Keratinocyte (primary cell): ENCODE data around the gene SLC39A11. TPM values are rescaled to one million over a fixed set of nuclear protein-coding genes. Genes with fewer than 3 reads are reported as not detected.

ENCODE experiments used
- DNase-seq: peaks from one replicate; pipeline ENCODE4 v3.0.0-alpha.2; 2011; ENCODE audit warnings: low read depth, missing footprints, low spot score
- FAIRE-seq: peaks from 2 replicates; lab custom pipeline; 2011; peaks lifted over from hg19 to GRCh38; lab: Jason Lieb, UNC
- H2AFZ ChIP-seq: 2 replicates; pipeline ENCODE4 v1.6.0; 2012; ENCODE audit warnings: low read length, control low read depth, inconsistent platforms; ENCODE audit not compliant: control insufficient read depth
- H3K27ac ChIP-seq: 2 replicates; pipeline ENCODE4 v1.5.1; 2011; ENCODE audit warnings: low read length; ENCODE audit not compliant: control insufficient read depth, insufficient read depth
- H3K27me3 ChIP-seq: 3 replicates; pipeline ENCODE4 v1.6.0; 2011; ENCODE audit warnings: low read length; ENCODE audit not compliant: control insufficient read depth, insufficient read depth; ENCODE audit errors: extremely low read depth
- H3K36me3 ChIP-seq, 2 experiments: 2 replicates in 1 of 2; 3 replicates in 1 of 2; pipeline ENCODE4 v1.5.1; 2011; ENCODE audit warnings: low read length in 2 of 2, mild to moderate bottlenecking in 1 of 2; ENCODE audit not compliant: control insufficient read depth in 2 of 2, insufficient read depth in 2 of 2; ENCODE audit errors: extremely low read depth in 1 of 2
- H3K4me1 ChIP-seq: 3 replicates; pipeline ENCODE4 v1.5.1; 2011; ENCODE audit warnings: low read length; ENCODE audit not compliant: control insufficient read depth, insufficient read depth; ENCODE audit errors: extremely low read depth
- H3K4me2 ChIP-seq: 3 replicates; pipeline ENCODE4 v1.6.0; 2011; ENCODE audit warnings: low read depth, low read length; ENCODE audit not compliant: control insufficient read depth, insufficient read depth; ENCODE audit errors: extremely low read depth
- H3K4me3 ChIP-seq, 3 experiments: fragments of 200-600 bp in 1 of 3; sonication (generic) in 1 of 3; 2 replicates in 2 of 3; 3 replicates in 1 of 3; pipeline ENCODE4 v1.5.1; 2011 to 2016; ENCODE audit warnings: low read length in 3 of 3, mild to moderate bottlenecking in 3 of 3, control low read depth in 2 of 3, inconsistent platforms in 1 of 3, low read depth in 1 of 3, mixed read lengths in 1 of 3, mixed run types in 1 of 3, moderate library complexity in 1 of 3; ENCODE audit not compliant: control insufficient read depth in 2 of 3, insufficient read depth in 2 of 3; ENCODE audit errors: extremely low read depth in 1 of 3
- H3K79me2 ChIP-seq: 2 replicates; pipeline ENCODE4 v1.6.0; 2012; ENCODE audit warnings: low read length; ENCODE audit not compliant: control insufficient read depth, insufficient read depth
- H3K9ac ChIP-seq: 3 replicates; pipeline ENCODE4 v1.6.0; 2011; ENCODE audit warnings: low read length; ENCODE audit not compliant: control insufficient read depth, insufficient read depth; ENCODE audit errors: extremely low read depth
- H3K9me1 ChIP-seq: 3 replicates; pipeline ENCODE4 v1.6.0; 2011; ENCODE audit warnings: low read length; ENCODE audit not compliant: control insufficient read depth, insufficient read depth; ENCODE audit errors: extremely low read depth
- H3K9me3 ChIP-seq: 2 replicates; pipeline ENCODE4 v1.5.1; 2012; ENCODE audit warnings: low read depth, low read length; ENCODE audit not compliant: control insufficient read depth
- H4K20me1 ChIP-seq: 3 replicates; pipeline ENCODE4 v1.6.0; 2011; ENCODE audit warnings: low read length; ENCODE audit not compliant: control insufficient read depth, insufficient read depth; ENCODE audit errors: extremely low read depth
- CTCF ChIP-seq, 3 experiments: IDR thresholded peaks in 1 of 3; conservative IDR thresholded peaks in 1 of 3; optimal IDR thresholded peaks in 1 of 3; 2 replicates in 2 of 3; 3 replicates in 1 of 3; pipeline versions ENCODE3 to v1.5.1; 2011; ENCODE audit warnings: low read length in 3 of 3, mild to moderate bottlenecking in 3 of 3, moderate library complexity in 2 of 3, control low read depth in 1 of 3, inconsistent platforms in 1 of 3; ENCODE audit not compliant: insufficient read depth in 2 of 3; ENCODE audit errors: extremely low read depth in 1 of 3
- EZH2 ChIP-seq: IDR thresholded peaks from one replicate; pipeline ENCODE4 v1.6.1; 2012; ENCODE audit warnings: inconsistent platforms, mild to moderate bottlenecking, low read length, moderate library complexity
- dilution Hi-C: fragments of 300-500 bp; cut with MboI; formaldehyde crosslinking; loops from one replicate; pipeline ENCODE4 v1.7.0; 2020; ENCODE audit warnings: low sequenced_read_pairs; ENCODE audit not compliant: extremely low pct_ligation_motif_present
- polyA plus RNA-seq, 5 experiments: library from polyadenylated mRNA; depleted of rRNA in 3 of 5; stranded (reverse) in 3 of 5; stranded (forward) in 1 of 5; unstranded in 1 of 5; fragments of >200 nt; gene quantifications; 1 replicate in 1 of 5; 2 replicates in 3 of 5; 3 replicates in 1 of 5; pipeline versions ENCODE4 v1.2.1 to v1.2.3, GENCODE V29; 2011 to 2012; ENCODE audit warnings: missing spikeins in 2 of 5, low read depth in 1 of 5, low replicate concordance in 1 of 5

Gene SLC39A11
- polyA plus RNA-seq, 1 donor (not counting 4 experiments of a cell fraction or from before 2014, with no cell fraction given) = 11.5 TPM

- H3K9me3 ChIP-seq = no peaks in the 10 kb centered on the region
- no peaks in the 10 kb centered on the region for H4K20me1 ChIP-seq
- no peak overlapping the region for H3K27ac ChIP-seq
- FAIRE-seq (no peak), DNase-seq (no peak)
- TF ChIP-seq EZH2 (no peak), CTCF (optimal IDR thresholded peaks at IDR 0.05 in 1 of 3, IDR thresholded peaks at IDR 0.05 in 1 of 3, conservative IDR thresholded peaks at IDR 0.05 in 1 of 3; ENCODE audit: extremely low read depth in 1 of 3, insufficient read depth in 2 of 3, low read length in 3 of 3) (no peak)
- no peaks in the 10 kb centered on the region for H3K79me2 ChIP-seq
- no peak overlapping the region for H3K4me3 ChIP-seq
- H3K9ac ChIP-seq = no peak overlapping the region
- peaks cover 3% of the 10 kb centered on the region for H3K9me1 ChIP-seq
- peaks cover 30% of the 10 kb centered on the region for H3K4me1 ChIP-seq
- no peaks in the 10 kb centered on the region for H3K27me3 ChIP-seq
- H2AFZ ChIP-seq = no peak overlapping the region
- no peaks in the 10 kb centered on the region for H3K36me3 ChIP-seq
- H3K4me2 ChIP-seq = no peak overlapping the region
- dilution Hi-C loops = no loop called here
Measured at GRCh38 chr17:72691017-72691416, 401.5 kb downstream of the SLC39A11 start.

GRCh38 chr17:72687886-72688285 is 404.6 kb downstream of the SLC39A11 start:
- Histone ChIP-seq H3K27ac (peak overlapping the region; percentile 11), H3K4me2 (peak overlapping the region; percentile 22), H3K9ac (no peak overlapping the region), H3K4me1 (peaks cover 47% of the 10 kb centered on the region), H2AFZ (no peak overlapping the region), H3K4me3 (no peak overlapping the region), H3K9me3 (no peaks in the 10 kb centered on the region), H4K20me1 (no peaks in the 10 kb centered on the region), H3K9me1 (peaks cover 3% of the 10 kb centered on the region), H3K27me3 (no peaks in the 10 kb centered on the region), H3K79me2 (no peaks in the 10 kb centered on the region), H3K36me3 (no peaks in the 10 kb centered on the region)
- FAIRE-seq (peak; percentile 90), DNase-seq (no peak)
- TF ChIP-seq EZH2 (no peak), CTCF (optimal IDR thresholded peaks at IDR 0.05 in 1 of 3, IDR thresholded peaks at IDR 0.05 in 1 of 3, conservative IDR thresholded peaks at IDR 0.05 in 1 of 3; ENCODE audit: extremely low read depth in 1 of 3, insufficient read depth in 2 of 3, low read length in 3 of 3) (no peak)
- dilution Hi-C loops = no loop called here
